HCT116 (cell line): ENCODE measurements around the gene NAALADL2. TPM values are rescaled to one million over a fixed set of nuclear protein-coding genes. Genes with fewer than 3 reads are reported as not detected.
"Not testable (repeated sequence)": the region's sequence is repeated elsewhere in the genome, so short reads cannot be mapped to it uniquely, and the experiment has no call there.

ENCODE experiments used
- ATAC-seq: fragments of 200-7000 bp; cut with Tn5 transposase; 2 replicates; pipeline ENCODE4 v1.9.1; 2020; ENCODE audit warnings: mild to moderate bottlenecking, moderate library complexity
- BruUV-seq: library from RNA; stranded (reverse); fragments of 400-500 nt; replicated peaks from 2 replicates; lab custom pipeline; 2021; lab: Mats Ljungman, UMichigan
- CTCF ChIA-PET: fragments of 300-600 bp; sonication (Branson Sonifier 250); formaldehyde crosslinking; loops from one replicate; lab custom pipeline; 2021; ENCODE audit warnings: antibody characterized with exemption; lab: Charles Lee
- POLR2A ChIA-PET: fragments of 300-600, 350-600 bp; sonication (Branson Sonifier 250); formaldehyde crosslinking; loops from one replicate; lab custom pipeline; 2021; ENCODE audit warnings: antibody characterized with exemption; lab: Charles Lee
- RAD21 ChIA-PET, 2 experiments: fragments of 300-600 bp; sonication (Branson Sonifier 250); formaldehyde crosslinking; loops; one replicate each; lab custom pipeline; 2023; ENCODE audit warnings: low total read pairs in 2 of 2; ENCODE audit not compliant: uncharacterized antibody in 2 of 2, unreplicated experiment in 2 of 2, low non-redundant PET in 1 of 2; lab: Charles Lee
- DNase-seq: peaks from one replicate; pipeline ENCODE4 v3.0.0-alpha.2; 2010; ENCODE audit warnings: low read depth, low spot score
- H2AFZ ChIP-seq: fragments of 200-600 bp; shearing (Covaris generic), sonication (generic); 2 replicates; pipeline ENCODE4 v1.6.1; 2017; ENCODE audit warnings: low read depth, mixed run types, mixed read lengths, antibody characterized with exemption, low read length; ENCODE audit not compliant: poor library complexity, severe bottlenecking
- H3K27ac ChIP-seq: 2 replicates; pipeline ENCODE4 v1.5.1; 2012; ENCODE audit warnings: low read depth, low read length
- H3K27me3 ChIP-seq: fragments of 200-600 bp; sonication (generic); 2 replicates; pipeline ENCODE4 v1.6.1; 2016; ENCODE audit warnings: mixed run types, low read length, mixed read lengths; ENCODE audit not compliant: insufficient read depth
- H3K36me3 ChIP-seq, 2 experiments: fragments of 200-500 bp in 1 of 2; fragments of 200-600 bp in 1 of 2; sonication (Bioruptor generic) in 1 of 2; sonication (generic) in 1 of 2; 2 replicates each; pipeline versions ENCODE4 v1.5.1 to v1.6.1; 2014 to 2016; ENCODE audit warnings: low read length in 2 of 2, inconsistent platforms in 1 of 2, mixed read lengths in 1 of 2, mixed run types in 1 of 2; ENCODE audit not compliant: insufficient read depth in 2 of 2, control insufficient read depth in 1 of 2
- H3K4me1 ChIP-seq, 2 experiments: fragments of 200-600 bp in 1 of 2; sonication (generic) in 1 of 2; 2 replicates each; pipeline versions ENCODE4 v1.5.1 to v1.6.1; 2012 to 2017; ENCODE audit warnings: low read length in 2 of 2, inconsistent platforms in 1 of 2, mild to moderate bottlenecking in 1 of 2, mixed read lengths in 1 of 2, mixed run types in 1 of 2, moderate library complexity in 1 of 2; ENCODE audit not compliant: insufficient read depth in 2 of 2, control insufficient read depth in 1 of 2
- H3K4me2 ChIP-seq: fragments of 200-600 bp; sonication (generic); 2 replicates; pipeline ENCODE4 v1.6.1; 2017; ENCODE audit warnings: mixed run types, low read length, mixed read lengths
- H3K4me3 ChIP-seq, 2 experiments: fragments of 200-600 bp in 1 of 2; sonication (generic) in 1 of 2; replicated peaks in 1 of 2; 2 replicates each; pipeline ENCODE4 v1.5.1; 2011 to 2016; ENCODE audit warnings: low read length in 2 of 2, control low read depth in 1 of 2, low read depth in 1 of 2, mild to moderate bottlenecking in 1 of 2, mixed read lengths in 1 of 2, mixed run types in 1 of 2
- H3K79me2 ChIP-seq: fragments of 200-600 bp; sonication (generic); 2 replicates; pipeline ENCODE4 v1.6.1; 2017; ENCODE audit warnings: mild to moderate bottlenecking, mixed run types, low read length, moderate library complexity, mixed read lengths; ENCODE audit not compliant: insufficient read depth
- H3K9ac ChIP-seq: fragments of 200-600 bp; sonication (generic); 2 replicates; pipeline ENCODE4 v1.6.1; 2016; ENCODE audit warnings: low read length, mixed read lengths
- H3K9me2 ChIP-seq: fragments of 200-600 bp; sonication (generic), shearing (Covaris generic); 2 replicates; pipeline ENCODE4 v1.6.1; 2017; ENCODE audit warnings: mixed run types, mild to moderate bottlenecking, moderate library complexity; ENCODE audit not compliant: insufficient read depth
- H3K9me3 ChIP-seq, 2 experiments: fragments of 200-500 bp in 1 of 2; fragments of 200-600 bp in 1 of 2; sonication (Bioruptor generic) in 1 of 2; sonication (generic) in 1 of 2; 2 replicates each; pipeline ENCODE4 v1.6.1; 2014 to 2017; ENCODE audit warnings: low read length in 2 of 2, mixed read lengths in 2 of 2, inconsistent platforms in 1 of 2, low read depth in 1 of 2, mild to moderate bottlenecking in 1 of 2, mixed run types in 1 of 2, moderate library complexity in 1 of 2; ENCODE audit not compliant: control insufficient read depth in 1 of 2, insufficient read depth in 1 of 2
- H4K20me1 ChIP-seq: fragments of 200-600 bp; sonication (generic), shearing (Covaris generic); 2 replicates; pipeline ENCODE4 v1.6.1; 2017; ENCODE audit warnings: mixed run types, mild to moderate bottlenecking, moderate library complexity; ENCODE audit not compliant: insufficient read depth
- ATF3 ChIP-seq: IDR thresholded peaks from 2 replicates; pipeline ENCODE4 v1.6.1; 2012
- CTCF ChIP-seq, 3 experiments: fragments of 200-600 bp in 1 of 3; sonication (generic) in 1 of 3; IDR thresholded peaks in 2 of 3; conservative IDR thresholded peaks in 1 of 3; 2 replicates each; pipeline ENCODE4 v1.5.1; 2012 to 2017; ENCODE audit warnings: low read depth in 2 of 3, low read length in 2 of 3, antibody characterized with exemption in 1 of 3, borderline replicate concordance in 1 of 3, control low read depth in 1 of 3, mild to moderate bottlenecking in 1 of 3, mixed read lengths in 1 of 3, mixed run types in 1 of 3, moderate library complexity in 1 of 3; ENCODE audit not compliant: insufficient read depth in 1 of 3
- EZH2phosphoT487 ChIP-seq: fragments of 200-600 bp; IDR thresholded peaks from 2 replicates; pipeline ENCODE4 v1.6.1; 2018; ENCODE audit warnings: antibody characterized with exemption, borderline replicate concordance
- JUND ChIP-seq: IDR thresholded peaks from 2 replicates; pipeline ENCODE4 v1.6.1; 2012
- MAX ChIP-seq: IDR thresholded peaks from 2 replicates; pipeline ENCODE4 v1.6.1; 2012
- POLR2A ChIP-seq: IDR thresholded peaks from 2 replicates; pipeline ENCODE4 v1.7.0; 2011; ENCODE audit warnings: borderline replicate concordance; ENCODE audit not compliant: insufficient read depth, insufficient read length; ENCODE audit errors: extremely low read depth
- POLR2AphosphoS5 ChIP-seq: IDR thresholded peaks from 2 replicates; pipeline ENCODE4 v1.6.1; 2011; ENCODE audit warnings: mild to moderate bottlenecking, low read depth, low read length, moderate library complexity
- RAD21 ChIP-seq: IDR thresholded peaks from 2 replicates; pipeline ENCODE4 v1.6.1; 2012; ENCODE audit warnings: low read depth, mild to moderate bottlenecking
- REST ChIP-seq: IDR thresholded peaks from 2 replicates; pipeline ENCODE4 v1.6.1; 2012; ENCODE audit warnings: low read depth
- SIN3A ChIP-seq: IDR thresholded peaks from 2 replicates; pipeline ENCODE4 v1.6.1; 2012; ENCODE audit warnings: low read depth
- SP1 ChIP-seq: IDR thresholded peaks from 2 replicates; pipeline ENCODE4 v1.6.1; 2012; ENCODE audit warnings: low read depth
- SRF ChIP-seq: IDR thresholded peaks from 2 replicates; pipeline ENCODE4 v1.6.1; 2012; ENCODE audit warnings: low read depth
- TCF7L2 ChIP-seq: IDR thresholded peaks from 2 replicates; pipeline ENCODE4 v1.7.0; 2011; ENCODE audit warnings: borderline replicate concordance, inconsistent platforms; ENCODE audit not compliant: insufficient read depth, insufficient read length; ENCODE audit errors: extremely low read depth
- YY1 ChIP-seq: IDR thresholded peaks from 2 replicates; pipeline ENCODE4 v1.6.1; 2011; ENCODE audit warnings: low read length, low read depth, moderate library complexity, mild to moderate bottlenecking; ENCODE audit not compliant: insufficient replicate concordance; ENCODE audit errors: extremely low read depth
- ZFX ChIP-seq: fragments of 450-650 bp; IDR thresholded peaks from 2 replicates; pipeline ENCODE4 v1.6.1; 2017
- intact Hi-C: fragments of 100-400 bp; cut with micrococcal nuclease; formaldehyde crosslinking; loops from 2 replicates; pipeline ENCODE4 v1.10.0; 2022
- total RNA-seq: library from RNA; stranded (reverse); gene quantifications from one replicate; pipeline ENCODE4 v1.2.1, GENCODE V29; 2021; ENCODE audit not compliant: unreplicated experiment

Gene NAALADL2
- total RNA-seq, 1 experiment from 2014 or later = 2.9 TPM

- Histone ChIP-seq H3K4me3 (no peak overlapping the region), H3K27ac (no peak overlapping the region), H3K4me1 (no peaks in the 10 kb centered on the region), H3K9me2 (no peaks in the 10 kb centered on the region; the same call in 1 of the 2 replicates), H3K27me3 (no peaks in the 10 kb centered on the region), H3K4me2 (no peak overlapping the region), H2AFZ (no peak overlapping the region), H4K20me1 (no peaks in the 10 kb centered on the region)
- POLR2A ChIA-PET = no interaction called here
- CTCF ChIA-PET = no interaction called here
- ATAC-seq = no peak
- BruUV-seq = no TSS peak
- TF ChIP-seq YY1 (no peak), RAD21 (no peak), POLR2A (no peak), CTCF (IDR thresholded peaks at IDR 0.05 in 2 of 3, conservative IDR thresholded peaks at IDR 0.05 in 1 of 3; ENCODE audit: borderline replicate concordance in 1 of 3, insufficient read depth in 1 of 3, low read depth in 2 of 3, low read length in 2 of 3) (no peak), EZH2phosphoT487 (no peak), REST (no peak), SRF (no peak), ZFX (no peak), POLR2AphosphoS5 (no peak), TCF7L2 (no peak), JUND (no peak), MAX (no peak), SIN3A (no peak), SP1 (no peak), ATF3 (no peak)
- TF ChIP-seq, all 23 proteins: peak for 0
- no peaks in the 10 kb centered on the region for H3K79me2 ChIP-seq
- no peaks in the 10 kb centered on the region for H3K9me3 ChIP-seq
- RAD21 ChIA-PET = no interaction called here
- intact Hi-C loops = no loop called here
- no peak overlapping the region for H3K9ac ChIP-seq
- no peaks in the 10 kb centered on the region for H3K36me3 ChIP-seq
- no peak for DNase-seq
Measured at GRCh38 chr3:175163686-175164085, 304.6 kb downstream of the NAALADL2 start.

GRCh38 chr3:175173117-175173516 is 314.0 kb downstream of the NAALADL2 start:
- H3K9me3 ChIP-seq, H3K9me2 ChIP-seq, H3K27me3 ChIP-seq, POLR2A ChIA-PET, H3K79me2 ChIP-seq, H3K4me2 ChIP-seq, H3K4me1 ChIP-seq, H3K27ac ChIP-seq, intact Hi-C loops, BruUV-seq, RAD21 ChIA-PET, H3K36me3 ChIP-seq, ATAC-seq, H4K20me1 ChIP-seq, DNase-seq, H3K4me3 ChIP-seq, CTCF ChIA-PET, H2AFZ ChIP-seq, H3K9ac ChIP-seq: not testable (repeated sequence)
